Activated T-helper 9 cell treated with anti-CD3 and anti-CD28 coated beads, Interleukin-2, amount 50 U/mL, for 16 hours (primary cell): Measurements from ENCODE around the gene POLD2.

Experiments used
- DNase-seq: peaks from one replicate; pipeline ENCODE4 v3.0.0-alpha.2; 2020; ENCODE audit warnings: low read depth

The POLD2 gene

DNA sequence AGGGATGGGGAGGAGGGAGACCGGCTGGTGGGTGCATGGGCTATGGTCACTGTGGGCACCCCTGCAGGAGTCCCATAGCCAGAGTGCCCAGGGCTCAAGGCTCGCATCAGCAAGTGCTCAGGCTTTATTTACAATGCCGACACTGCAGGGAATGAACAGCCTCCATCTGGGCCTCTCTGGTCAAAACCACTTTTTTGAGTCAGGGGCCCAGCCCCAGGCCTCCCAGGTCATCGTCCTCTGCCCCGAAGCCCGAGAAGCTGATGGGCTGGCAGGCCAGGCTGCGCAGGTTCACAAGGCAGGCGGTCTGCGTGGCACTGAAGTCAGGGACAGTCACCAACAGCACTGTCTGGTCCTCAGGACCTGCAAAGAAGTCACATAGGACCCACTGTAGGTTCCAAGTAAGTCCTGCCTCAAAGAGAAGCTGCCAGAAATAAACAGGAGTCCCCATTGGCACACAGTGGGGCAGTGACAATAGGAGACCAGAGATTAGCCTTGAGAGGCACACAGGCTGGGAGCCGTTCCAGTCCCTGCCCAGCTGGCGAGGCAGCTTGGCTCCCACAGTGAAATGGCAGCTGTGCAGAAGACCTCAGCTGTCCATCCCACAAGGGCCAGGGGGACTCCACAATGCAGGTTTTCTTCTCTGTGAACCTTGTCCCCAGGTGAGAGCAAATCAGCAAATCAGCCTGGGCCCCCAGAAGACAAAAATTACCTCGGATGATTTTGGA, 8.6 kb downstream of the POLD2 start:
- no peak for DNase-seq

DNA sequence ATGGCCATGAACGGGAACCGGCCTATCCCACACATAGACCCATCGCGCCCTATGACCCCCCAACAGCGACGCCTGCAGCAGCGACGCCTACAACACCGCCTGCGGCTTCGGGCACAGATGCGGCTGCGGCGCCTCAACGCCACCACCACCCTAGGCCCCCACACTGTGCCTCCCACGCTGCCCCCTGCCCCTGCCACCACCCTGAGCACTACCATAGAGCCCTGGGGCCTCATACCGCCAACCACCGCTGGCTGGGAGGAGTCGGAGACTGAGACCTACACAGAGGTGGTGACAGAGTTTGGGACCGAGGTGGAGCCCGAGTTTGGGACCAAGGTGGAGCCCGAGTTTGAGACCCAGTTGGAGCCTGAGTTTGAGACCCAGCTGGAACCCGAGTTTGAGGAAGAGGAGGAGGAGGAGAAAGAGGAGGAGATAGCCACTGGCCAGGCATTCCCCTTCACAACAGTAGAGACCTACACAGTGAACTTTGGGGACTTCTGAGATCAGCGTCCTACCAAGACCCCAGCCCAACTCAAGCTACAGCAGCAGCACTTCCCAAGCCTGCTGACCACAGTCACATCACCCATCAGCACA, 9.5 kb downstream of the POLD2 start:
- no peak for DNase-seq

DNA sequence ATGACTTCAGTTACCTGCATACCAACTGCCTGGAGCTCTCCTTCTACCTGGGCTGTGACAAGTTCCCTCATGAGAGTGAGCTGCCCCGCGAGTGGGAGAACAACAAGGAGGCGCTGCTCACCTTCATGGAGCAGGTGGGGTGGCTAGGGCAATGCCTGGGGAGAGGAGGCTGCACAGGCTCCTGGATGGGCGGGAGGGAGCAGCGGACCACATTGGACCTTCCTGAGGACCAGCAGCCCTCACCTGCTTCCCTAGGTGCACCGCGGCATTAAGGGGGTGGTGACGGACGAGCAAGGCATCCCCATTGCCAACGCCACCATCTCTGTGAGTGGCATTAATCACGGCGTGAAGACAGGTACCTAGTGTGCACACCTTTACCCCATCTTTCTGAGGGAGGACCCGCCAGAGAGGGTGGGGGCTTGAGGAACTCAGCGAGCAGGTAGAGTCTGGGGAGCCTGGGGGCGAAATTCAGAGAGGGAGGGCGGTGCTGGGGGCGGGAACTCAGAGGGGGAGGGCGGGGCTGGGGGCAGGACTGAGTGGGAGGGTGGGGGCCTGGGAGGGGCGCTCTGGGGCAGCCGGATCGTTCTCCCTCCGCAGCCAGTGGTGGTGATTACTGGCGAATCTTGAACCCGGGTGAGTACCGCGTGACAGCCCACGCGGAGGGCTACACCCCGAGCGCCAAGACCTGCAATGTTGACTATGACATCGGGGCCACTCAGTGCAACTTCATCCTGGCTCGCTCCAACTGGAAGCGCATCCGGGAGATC, 10.2 kb downstream of the POLD2 start:
- no peak for DNase-seq

DNA sequence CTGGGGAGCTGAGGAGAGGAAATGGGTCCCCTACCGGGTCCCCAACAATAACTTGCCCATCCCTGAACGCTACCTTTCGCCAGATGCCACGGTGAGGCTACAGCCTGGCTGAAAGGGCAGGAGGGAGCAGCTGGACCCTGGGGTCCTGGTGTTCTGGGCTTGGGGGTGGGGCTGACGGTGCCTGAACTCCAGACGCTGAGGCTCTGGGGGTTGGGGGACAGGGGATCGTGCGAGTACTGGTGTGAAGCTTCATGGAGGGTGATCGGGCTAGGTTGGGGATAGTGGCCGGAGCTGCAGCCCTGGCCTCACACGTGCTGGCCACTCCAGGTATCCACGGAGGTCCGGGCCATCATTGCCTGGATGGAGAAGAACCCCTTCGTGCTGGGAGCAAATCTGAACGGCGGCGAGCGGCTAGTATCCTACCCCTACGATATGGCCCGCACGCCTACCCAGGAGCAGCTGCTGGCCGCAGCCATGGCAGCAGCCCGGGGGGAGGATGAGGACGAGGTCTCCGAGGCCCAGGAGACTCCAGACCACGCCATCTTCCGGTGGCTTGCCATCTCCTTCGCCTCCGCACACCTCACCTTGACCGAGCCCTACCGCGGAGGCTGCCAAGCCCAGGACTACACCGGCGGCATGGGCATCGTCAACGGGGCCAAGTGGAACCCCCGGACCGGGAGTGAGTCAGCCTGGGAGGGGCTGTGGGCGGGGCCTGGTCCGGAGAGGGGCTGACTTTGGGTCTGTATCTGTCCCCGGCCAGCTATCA, 10.9 kb downstream of the POLD2 start:
- DNase-seq, result no peak

DNA sequence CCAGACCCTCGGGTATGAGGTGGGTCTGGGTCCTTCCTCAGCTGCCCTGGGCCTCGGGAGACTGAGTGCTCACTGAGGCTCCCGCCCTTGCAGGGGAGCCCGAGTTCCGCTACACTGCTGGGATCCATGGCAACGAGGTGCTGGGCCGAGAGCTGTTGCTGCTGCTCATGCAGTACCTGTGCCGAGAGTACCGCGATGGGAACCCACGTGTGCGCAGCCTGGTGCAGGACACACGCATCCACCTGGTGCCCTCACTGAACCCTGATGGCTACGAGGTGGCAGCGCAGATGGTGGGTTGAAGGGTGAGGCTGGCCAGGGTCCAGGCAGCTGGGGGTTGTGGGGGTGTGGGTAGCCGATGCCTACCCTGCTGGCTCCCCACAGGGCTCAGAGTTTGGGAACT, 11.6 kb downstream of the POLD2 start:
- no peak for DNase-seq

DNA sequence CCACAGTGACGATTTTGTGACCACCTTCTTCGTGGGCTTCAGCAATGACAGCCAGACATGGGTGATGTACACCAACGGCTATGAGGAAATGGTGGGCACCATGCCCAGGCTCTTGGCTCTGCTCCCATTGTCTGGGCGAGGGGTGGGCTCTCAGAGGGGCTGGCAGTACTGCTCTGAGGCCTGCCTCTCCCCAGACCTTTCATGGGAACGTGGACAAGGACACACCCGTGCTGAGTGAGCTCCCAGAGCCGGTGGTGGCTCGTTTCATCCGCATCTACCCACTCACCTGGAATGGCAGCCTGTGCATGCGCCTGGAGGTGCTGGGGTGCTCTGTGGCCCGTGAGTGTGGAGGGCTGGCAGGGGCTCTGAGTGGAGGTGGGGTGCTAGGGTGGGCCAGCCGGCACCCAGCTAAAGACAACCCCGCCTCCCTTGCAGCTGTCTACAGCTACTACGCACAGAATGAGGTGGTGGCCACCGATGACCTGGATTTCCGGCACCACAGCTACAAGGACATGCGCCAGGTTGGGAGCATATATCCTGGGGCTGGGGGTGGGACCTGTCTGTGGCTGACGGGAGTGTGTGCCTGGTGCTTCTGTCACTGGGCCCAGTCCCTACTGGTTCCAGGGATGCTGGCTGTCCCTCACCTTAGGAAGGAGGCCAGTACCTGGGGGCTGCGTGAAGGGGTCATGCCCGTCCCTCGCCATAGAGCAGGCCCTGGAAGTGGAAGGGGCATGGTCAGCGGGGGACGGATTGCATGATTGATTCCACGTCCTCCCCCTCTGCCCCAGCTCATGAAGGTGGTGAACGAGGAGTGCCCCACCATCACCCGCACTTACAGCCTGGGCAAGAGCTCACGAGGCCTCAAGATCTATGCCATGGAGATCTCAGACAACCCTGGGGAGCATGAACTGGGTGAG, 12.4 kb downstream of the POLD2 start:
- DNase-seq, result no peak

DNA sequence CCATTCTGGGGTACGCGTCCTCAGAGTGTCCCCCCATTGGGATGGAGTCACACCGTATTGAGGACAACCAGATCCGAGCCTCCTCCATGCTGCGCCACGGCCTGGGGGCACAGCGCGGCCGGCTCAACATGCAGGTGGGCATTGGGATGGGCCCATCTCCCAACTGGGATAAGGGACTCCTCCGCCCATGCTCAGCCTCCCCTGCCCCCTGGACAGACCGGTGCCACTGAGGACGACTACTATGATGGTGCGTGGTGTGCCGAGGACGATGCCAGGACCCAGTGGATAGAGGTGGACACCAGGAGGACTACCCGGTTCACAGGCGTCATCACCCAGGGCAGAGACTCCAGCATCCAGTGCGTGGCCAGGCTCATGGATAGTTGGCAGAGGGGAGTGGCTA, 13.4 kb downstream of the POLD2 start:
- DNase-seq, result no peak

DNA sequence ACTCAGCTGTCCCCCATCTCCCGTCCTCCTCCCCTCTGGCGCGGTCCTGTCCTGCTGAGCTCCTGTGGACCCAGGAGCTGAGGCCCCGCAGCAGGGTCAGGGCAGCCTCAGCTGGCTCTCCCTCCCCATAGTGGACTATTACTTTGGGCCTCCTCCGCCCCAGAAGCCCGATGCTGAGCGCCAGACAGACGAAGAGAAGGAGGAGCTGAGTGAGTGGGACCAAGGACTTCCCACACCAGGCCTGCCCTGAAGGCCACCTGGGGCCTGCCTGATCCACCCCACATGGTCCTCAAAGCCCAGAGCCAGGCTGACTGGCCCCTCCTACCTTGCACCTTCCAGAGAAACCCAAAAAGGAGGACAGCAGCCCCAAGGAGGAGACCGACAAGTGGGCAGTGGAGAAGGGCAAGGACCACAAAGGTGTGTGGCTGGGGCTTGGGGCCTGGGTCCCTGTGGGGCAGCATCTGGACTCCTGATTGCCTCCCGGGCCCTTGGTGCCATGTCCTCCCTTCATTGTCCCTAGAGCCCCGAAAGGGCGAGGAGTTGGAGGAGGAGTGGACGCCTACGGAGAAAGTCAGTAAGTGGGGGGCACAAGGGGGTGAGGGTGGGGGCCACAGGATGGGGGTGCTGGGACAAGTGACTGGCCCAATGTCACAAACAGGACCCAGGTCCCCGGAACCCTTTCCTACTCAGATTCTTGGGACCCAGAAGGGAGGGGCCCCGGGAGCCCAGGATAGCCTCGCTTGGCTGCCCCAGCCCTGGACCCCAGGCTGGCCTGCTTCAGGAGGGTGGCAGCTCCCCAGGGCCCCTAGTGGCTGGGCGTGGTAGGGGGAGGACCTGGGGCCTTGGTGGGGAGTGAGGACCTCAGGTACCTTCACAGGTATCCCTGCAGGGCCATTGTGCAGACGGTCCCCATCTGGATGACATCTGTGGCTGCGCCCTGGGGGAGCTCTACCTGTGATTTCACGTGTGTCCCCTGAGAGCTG, 14.3 kb downstream of the POLD2 start:
- no peak for DNase-seq

DNA sequence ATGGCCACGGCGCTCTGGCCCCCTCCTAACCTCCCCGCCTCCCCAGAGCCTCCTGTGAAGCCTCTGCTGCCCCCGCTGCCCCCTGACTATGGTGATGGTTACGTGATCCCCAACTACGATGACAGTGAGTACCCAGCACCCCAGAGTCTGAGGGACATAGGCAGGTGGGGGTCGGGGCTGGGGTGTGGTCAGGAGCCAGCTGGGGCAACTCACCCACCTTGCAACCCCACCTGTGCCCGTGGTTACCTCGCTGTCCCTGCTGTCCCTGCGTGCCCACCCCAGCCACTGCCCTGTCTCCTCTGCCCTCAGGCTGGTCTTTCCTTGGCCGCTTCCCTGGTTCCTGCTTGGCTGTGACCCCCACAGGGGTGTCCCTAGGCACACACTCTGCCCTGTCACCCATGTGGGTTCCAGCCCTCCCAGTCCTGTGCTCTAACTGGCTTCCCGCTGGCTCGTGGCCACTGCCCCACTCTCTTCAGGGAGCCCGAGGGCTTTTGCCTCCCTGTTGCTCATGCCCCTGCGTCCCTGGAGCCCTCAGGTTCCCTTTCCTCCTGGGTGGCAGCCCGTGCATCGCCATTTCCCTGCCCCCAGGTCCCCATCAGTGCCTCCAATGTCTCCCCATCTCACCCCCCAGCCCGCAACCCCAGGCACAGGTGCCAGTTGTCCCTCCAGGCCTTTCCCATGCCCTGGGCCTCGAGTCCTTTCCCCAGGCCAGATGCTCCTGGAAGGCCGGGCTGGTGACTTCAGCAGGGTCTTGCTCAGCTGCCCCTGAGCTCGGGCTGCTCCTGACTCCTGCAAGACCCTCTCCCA, 15.2 kb downstream of the POLD2 start:
- no peak for DNase-seq

DNA sequence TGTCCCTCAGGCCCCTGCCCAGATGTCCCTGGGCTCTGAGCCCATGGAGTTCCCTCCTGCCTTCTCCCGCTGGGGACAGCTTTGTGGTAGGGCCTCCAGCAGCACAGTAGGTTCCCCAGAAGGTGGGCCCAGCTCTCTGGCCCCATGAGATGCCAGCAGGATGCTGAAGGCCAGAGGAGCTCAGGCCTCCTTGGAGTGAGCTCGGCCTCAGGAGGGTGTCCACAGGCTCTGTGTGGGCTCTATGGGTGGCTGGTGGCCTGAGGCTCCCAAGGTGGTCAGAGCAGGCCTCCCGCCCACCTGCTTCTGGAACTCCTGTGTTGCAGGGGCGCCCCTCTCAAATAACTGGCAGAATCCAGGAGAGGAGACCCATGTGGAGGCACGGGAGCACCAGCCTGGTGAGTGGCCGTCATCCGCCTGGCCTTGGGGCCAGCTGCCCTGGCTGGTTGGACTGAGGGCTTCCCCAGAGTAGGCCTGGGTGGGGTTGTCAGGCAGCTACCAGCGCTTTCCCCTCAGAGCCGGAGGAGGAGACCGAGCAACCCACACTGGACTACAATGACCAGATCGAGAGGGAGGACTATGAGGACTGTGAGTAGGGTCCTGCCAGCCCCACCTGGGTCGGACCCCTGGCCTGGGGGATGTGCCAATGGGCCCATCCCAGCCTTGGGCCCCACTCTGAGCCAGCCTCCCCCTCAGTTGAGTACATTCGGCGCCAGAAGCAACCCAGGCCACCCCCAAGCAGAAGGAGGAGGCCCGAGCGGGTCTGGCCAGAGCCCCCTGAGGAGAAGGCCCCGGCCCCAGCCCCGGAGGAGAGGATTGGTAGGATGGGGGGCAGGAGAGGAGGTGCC, 16.0 kb downstream of the POLD2 start:
- no peak for DNase-seq

DNA sequence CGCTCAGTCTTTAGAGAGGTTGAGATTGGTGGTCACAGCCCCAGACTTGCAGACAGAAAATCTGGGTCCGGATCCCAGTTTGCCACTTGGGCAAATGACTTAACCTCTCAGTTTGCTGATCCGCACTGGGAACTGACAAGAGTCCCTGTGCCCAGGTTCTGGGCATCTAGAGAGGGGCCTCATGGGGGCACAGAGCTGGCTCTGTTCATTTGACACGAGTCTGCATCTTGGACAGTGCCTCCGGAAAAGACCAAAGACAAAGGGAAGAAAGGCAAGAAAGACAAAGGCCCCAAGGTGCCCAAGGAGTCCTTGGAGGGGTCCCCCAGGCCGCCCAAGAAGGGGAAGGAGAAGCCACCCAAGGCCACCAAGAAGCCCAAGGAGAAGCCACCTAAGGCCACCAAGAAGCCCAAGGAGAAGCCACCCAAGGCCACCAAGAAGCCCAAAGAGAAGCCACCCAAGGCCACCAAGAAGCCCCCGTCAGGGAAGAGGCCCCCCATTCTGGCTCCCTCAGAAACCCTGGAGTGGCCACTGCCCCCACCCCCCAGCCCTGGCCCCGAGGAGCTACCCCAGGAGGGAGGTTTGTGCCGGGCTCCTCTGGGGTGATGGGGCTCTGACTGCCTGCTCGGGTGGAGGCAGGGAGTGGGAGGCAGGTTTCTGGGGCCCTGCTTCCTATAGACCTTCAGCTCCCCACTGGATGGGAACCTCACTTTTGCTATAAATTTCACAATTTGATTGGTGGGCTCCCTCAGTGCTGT, 16.9 kb downstream of the POLD2 start:
- DNase-seq, result no peak

DNA sequence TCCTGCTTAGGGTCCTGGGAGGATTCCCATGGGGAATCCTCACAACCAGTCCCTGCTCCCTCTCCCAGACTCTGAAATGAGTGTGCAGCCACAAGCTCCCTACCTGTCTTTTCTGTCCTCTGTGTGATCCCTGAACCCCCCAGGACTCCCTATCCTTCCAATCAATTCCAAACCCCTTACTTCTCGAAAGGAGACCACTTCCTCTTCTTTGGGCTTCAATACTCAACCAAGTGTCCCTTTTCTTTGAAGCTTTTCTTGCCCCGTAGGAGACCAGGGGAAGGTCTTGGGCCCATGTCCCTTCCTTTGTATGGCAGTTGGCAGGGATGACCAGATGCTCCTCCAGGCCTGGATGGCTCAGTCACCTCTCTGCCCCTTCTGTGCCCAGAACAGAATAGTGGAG, 17.5 kb downstream of the POLD2 start:
- no peak for DNase-seq

DNA sequence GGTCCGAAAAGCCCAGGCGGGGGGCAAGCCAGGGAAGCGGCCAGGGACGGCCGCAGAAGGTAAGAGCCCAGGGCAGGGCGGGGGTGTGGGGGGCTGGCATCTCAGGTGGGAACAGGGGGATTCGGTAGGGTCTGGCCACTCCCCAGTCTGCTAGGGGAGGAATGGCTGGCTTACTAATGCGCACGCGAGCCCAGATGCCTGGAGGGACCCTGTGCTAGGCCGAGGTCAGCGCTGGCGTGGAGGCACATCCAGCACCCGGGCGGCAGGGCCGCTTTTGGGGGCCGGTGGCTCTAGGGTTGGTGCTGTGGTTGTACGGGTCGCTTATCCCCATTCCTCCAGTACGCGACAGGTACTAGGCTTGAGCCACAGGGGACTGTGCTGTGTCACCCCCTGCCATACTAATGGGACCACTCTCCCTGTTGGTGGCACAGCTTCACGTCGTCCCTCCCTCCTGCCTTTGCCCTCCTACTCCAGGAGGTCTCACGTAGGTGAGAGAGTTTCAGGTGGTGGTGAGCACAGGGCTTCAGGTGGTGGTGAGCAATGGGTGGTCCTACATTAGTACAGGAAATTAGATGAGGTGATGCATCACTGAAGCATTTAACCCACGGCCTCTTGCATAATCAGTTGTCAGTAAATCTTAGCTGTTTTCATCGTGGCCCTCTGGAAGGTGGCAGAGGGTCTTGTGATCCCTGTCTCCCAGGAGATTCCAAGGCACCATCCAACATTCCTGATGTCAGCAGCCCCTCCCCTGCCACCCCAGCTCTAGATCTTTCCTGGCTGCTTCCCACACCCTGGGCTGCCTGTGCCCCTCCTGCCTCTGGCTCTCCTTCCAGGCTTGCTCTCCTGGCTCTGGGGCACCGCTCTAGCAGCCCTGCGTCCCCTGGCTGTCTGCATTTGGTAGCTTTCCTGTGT, 18.2 kb downstream of the POLD2 start:
- DNase-seq, result no peak

DNA sequence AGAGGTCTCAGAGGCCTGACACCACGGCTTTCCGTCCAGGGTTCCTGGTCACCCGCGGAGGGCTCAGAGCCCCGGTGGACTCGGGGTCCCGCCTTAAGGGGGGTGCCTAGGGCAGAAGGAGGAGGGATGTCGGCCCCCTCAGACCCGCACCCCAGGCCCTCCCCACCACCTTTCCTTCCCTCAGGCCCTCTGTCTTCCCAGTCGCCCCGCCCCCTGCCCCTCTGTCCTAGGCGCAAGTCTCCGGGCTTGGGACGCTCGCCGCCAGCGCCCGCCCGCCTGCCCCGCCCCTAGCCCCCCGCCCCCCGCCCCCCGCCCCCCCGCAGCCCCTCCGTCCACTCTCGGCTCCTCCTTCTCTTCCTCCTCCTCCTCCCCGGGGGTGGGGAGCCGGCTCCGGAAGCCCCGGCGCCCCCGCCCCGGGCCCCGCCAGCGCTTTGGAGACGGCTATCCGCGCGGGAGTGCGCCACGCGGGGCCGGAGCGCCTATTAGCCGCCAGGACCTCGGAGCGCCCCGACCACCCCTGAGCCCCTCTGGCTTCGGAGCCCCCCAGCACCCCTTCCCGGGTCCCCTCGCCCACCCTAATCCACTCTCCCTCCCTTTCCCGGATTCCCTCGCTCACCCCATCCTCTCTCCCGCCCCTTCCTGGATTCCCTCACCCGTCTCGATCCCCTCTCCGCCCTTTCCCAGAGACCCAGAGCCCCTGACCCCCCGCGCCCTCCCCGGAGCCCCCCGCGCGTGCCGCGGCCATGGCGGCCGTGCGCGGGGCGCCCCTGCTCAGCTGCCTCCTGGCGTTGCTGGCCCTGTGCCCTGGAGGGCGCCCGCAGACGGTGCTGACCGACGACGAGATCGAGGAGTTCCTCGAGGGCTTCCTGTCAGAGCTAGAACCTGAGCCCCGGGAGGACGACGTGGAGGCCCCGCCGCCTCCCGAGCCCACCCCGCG, 19.2 kb downstream of the POLD2 start, which contains the start of gene AEBP1:
Gene AEBP1, plus strand, starts transcription at position 423 of the 937 bp plus-strand sequence. Its CDS starts 321 bp downstream, at position 744.
- DNase-seq, result no peak

DNA sequence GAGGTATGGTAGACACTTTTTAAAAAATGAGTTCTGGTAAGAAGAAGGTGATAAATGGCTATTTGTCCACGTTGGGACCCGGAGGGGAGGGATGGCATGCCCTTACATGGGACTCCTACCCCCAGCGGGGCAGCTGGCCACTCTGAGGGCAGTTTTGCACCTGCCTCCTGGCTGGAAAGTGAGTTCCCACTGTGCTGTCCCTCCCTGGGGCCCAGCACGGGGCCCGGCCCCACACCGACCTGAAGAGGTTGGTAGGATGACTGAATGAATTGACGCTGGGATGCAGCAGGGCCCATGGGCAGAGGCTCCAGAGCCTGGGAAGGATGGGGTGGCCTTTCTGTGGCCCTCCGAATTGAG, 19.8 kb downstream of the POLD2 start:
- no peak for DNase-seq
